GM21515 (cell line): ENCODE data around the gene RBM12.

Experiments used
- ATAC-seq: cut with Tn5 transposase; IDR thresholded peaks from one replicate; pipeline ENCODE4 v1.9.1; 2021; ENCODE audit not compliant: unreplicated experiment

RBM12 gene

GRCh38 chr20:35600993-35601973 lies 63.4 kb downstream of the RBM12 start:
- ATAC-seq = no peak

GRCh38 chr20:35600176-35600992 lies 64.3 kb downstream of the RBM12 start:
- ATAC-seq = no peak

DNA sequence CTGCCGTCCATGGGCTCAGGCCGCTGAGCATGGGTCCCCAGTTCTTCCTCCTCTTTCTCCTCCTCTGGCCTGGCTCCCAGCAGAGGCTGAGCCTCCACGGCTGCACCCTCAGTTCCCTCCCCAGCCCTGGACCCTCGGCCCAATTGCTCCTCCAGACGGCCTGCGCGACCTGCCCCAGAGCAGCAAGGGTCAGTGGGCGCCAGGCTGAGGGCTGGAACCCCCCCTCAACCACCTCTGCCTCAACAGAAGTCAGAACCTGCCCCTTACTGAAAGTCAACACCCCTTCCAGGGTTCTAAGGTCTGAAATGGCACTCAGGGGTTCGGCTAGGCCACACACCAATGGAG lies 65.0 kb downstream of the RBM12 start:
- ATAC-seq = no peak
